Liver (tissue), 3 donors: ENCODE results near the gene ZNF532.
A peak's percentile ranks its signal among the peaks of the same experiment; 100 is the strongest.

Source experiments
- ATF3 ChIP-seq: IDR thresholded peaks from 2 replicates; pipeline ENCODE4 v1.6.1; 2016; ENCODE audit warnings: antibody characterized with exemption
- RAD21 ChIP-seq, 2 donors: IDR thresholded peaks; 2 replicates each; pipeline ENCODE4 v1.6.1; 2016; ENCODE audit warnings: antibody characterized with exemption in 2 of 2, mild to moderate bottlenecking in 2 of 2
- REST ChIP-seq: IDR thresholded peaks from 2 replicates; pipeline ENCODE4 v1.6.1; 2016; ENCODE audit warnings: antibody characterized with exemption, mild to moderate bottlenecking
- RXRA ChIP-seq, 2 donors: IDR thresholded peaks; 2 replicates each; pipeline ENCODE4 v1.6.1; 2017 to 2018; ENCODE audit warnings: antibody characterized with exemption in 2 of 2, mild to moderate bottlenecking in 1 of 2
- SP1 ChIP-seq: IDR thresholded peaks from 2 replicates; pipeline ENCODE4 v1.6.1; 2018; ENCODE audit warnings: antibody characterized with exemption, mild to moderate bottlenecking
- ZBTB33 ChIP-seq: IDR thresholded peaks from 2 replicates; pipeline ENCODE4 v1.6.1; 2016; ENCODE audit warnings: antibody characterized with exemption
- TF ChIP-seq, protein P1 (sequence below): fragments of 150-350 bp; IDR thresholded peaks from 2 replicates; pipeline ENCODE4 v1.5.1; 2017; ENCODE audit warnings: improper control_type of control experiment, low read depth, low read length; ENCODE audit not compliant: missing input control
- donor health status: healthy.
- donor health status: healthy.

- TF ChIP-seq, protein P1, sequence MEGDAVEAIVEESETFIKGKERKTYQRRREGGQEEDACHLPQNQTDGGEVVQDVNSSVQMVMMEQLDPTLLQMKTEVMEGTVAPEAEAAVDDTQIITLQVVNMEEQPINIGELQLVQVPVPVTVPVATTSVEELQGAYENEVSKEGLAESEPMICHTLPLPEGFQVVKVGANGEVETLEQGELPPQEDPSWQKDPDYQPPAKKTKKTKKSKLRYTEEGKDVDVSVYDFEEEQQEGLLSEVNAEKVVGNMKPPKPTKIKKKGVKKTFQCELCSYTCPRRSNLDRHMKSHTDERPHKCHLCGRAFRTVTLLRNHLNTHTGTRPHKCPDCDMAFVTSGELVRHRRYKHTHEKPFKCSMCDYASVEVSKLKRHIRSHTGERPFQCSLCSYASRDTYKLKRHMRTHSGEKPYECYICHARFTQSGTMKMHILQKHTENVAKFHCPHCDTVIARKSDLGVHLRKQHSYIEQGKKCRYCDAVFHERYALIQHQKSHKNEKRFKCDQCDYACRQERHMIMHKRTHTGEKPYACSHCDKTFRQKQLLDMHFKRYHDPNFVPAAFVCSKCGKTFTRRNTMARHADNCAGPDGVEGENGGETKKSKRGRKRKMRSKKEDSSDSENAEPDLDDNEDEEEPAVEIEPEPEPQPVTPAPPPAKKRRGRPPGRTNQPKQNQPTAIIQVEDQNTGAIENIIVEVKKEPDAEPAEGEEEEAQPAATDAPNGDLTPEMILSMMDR, result no peak
- no peak for TF ChIP-seq RAD21 (IDR thresholded peaks at IDR 0.05)
- no peak for TF ChIP-seq ATF3
- peak; percentile 23 for TF ChIP-seq REST
- TF ChIP-seq SP1, result no peak
- no peak for TF ChIP-seq ZBTB33
- no peak for TF ChIP-seq RXRA (IDR thresholded peaks at IDR 0.05)
Observed at GRCh38 chr18:58967751-58968254, 103.1 kb downstream of the ZNF532 start.
